Left lung (tissue), 10 donors: Measurements from ENCODE around the gene TENM4. TPM values are rescaled to one million over a fixed set of nuclear protein-coding genes. Genes with fewer than 3 reads are reported as not detected.

ENCODE experiments used
- ATAC-seq: fragments of 200-7000 bp; cut with Tn5 transposase; one replicate; pipeline ENCODE4 v1.9.1; 2020; ENCODE audit warnings: moderate library complexity
- DNase-seq, 4 donors: peaks; one replicate each; pipeline ENCODE4 v3.0.0-alpha.2; 2013 to 2020
- H3K27ac ChIP-seq, 2 donors: fragments of 200-600 bp; sonication (generic) in 1 of 2; one replicate each; pipeline versions ENCODE4 v1.5.0 to v1.8.0; 2020 to 2021
- H3K27me3 ChIP-seq, 2 donors: fragments of 200-600 bp; sonication (generic) in 1 of 2; one replicate each; pipeline versions ENCODE4 v1.5.0 to v1.8.0; 2020 to 2021
- H3K36me3 ChIP-seq, 2 donors: fragments of 200-600 bp; sonication (generic) in 1 of 2; one replicate each; pipeline versions ENCODE4 v1.5.0 to v1.8.0; 2020 to 2021
- H3K4me1 ChIP-seq, 2 donors: fragments of 200-600 bp; one replicate each; pipeline ENCODE4 v1.8.0; 2021
- H3K4me3 ChIP-seq, 2 donors: fragments of 200-600 bp; sonication (generic) in 1 of 2; one replicate each; pipeline versions ENCODE4 v1.5.0 to v1.8.0; 2020 to 2021; ENCODE audit warnings: mild to moderate bottlenecking in 1 of 2
- H3K9me3 ChIP-seq, 2 donors: fragments of 200-600 bp; sonication (generic) in 1 of 2; one replicate each; pipeline versions ENCODE4 v1.5.0 to v1.8.0; 2020 to 2021
- CTCF ChIP-seq, 2 donors: fragments of 200-600 bp; sonication (generic) in 1 of 2; IDR thresholded peaks; one replicate each; pipeline versions ENCODE4 v1.5.0 to v1.8.0; 2021; ENCODE audit warnings: antibody characterized with exemption in 2 of 2
- intact Hi-C, 2 donors: fragments of 100-400 bp; cut with DNase I; formaldehyde crosslinking; loops; one replicate each; pipeline versions ENCODE4 v1.11.2 to v1.14.2; 2022
- polyA plus RNA-seq, 6 donors: library from polyadenylated mRNA; unstranded; fragments of 120-200 nt; gene quantifications; one replicate each; pipeline ENCODE4 v1.2.1, GENCODE V29; 2013; ENCODE audit not compliant: insufficient read length in 6 of 6
- total RNA-seq, 2 donors: library from RNA; stranded (reverse); fragmentation: NEBNext Ultra II Directional; extraction: Animal tissue kit (Norgen Biotek cat#: 25700); gene quantifications; one replicate each; pipeline ENCODE4 v1.2.1, GENCODE V29; 2021
- donor health status: DM: no; HTN: yes; CAD: no.
- donor health status: DM: no; HTN: no; CAD: no.

Gene TENM4
- total and polyA plus RNA-seq, 8 donors, result 3.4 to 7.1 (median 5.2) TPM

GRCh38 chr11:78846269-78846668, 594.6 kb downstream of the TENM4 start:
- no peak for TF ChIP-seq CTCF (IDR thresholded peaks at IDR 0.05)
- Histone ChIP-seq H3K4me3 (no peak overlapping the region), H3K27ac (no peak overlapping the region), H3K36me3 (no peaks in the 10 kb centered on the region), H3K27me3 (no peaks in the 10 kb centered on the region), H3K4me1 (peaks cover 0 to under 1% of the 10 kb centered on the region in 2 donors), H3K9me3 (no peaks in the 10 kb centered on the region)
- ATAC-seq, result no peak
- DNase-seq, result no peak
- intact Hi-C loops, result no loop called here

GRCh38 chr11:78845496-78845895, 595.3 kb downstream of the TENM4 start:
- ATAC-seq (no peak), DNase-seq (no peak)
- Histone ChIP-seq H3K27me3 (no peaks in the 10 kb centered on the region), H3K36me3 (no peaks in the 10 kb centered on the region), H3K4me1 (peaks cover 4 to 6% of the 10 kb centered on the region in 2 donors), H3K27ac (no peak overlapping the region), H3K9me3 (no peaks in the 10 kb centered on the region), H3K4me3 (no peak overlapping the region)
- no peak for TF ChIP-seq CTCF (IDR thresholded peaks at IDR 0.05)
- intact Hi-C loops, result no loop called here

GRCh38 chr11:78841456-78842060, 599.3 kb downstream of the TENM4 start:
- intact Hi-C loops, result no loop called here

GRCh38 chr11:78840623-78841022, 600.2 kb downstream of the TENM4 start:
- no peaks in the 10 kb centered on the region for H3K9me3 ChIP-seq
- no peak overlapping the region for H3K4me3 ChIP-seq
- intact Hi-C loops, result no loop called here
- peak; percentile 67 for ATAC-seq
- H3K27me3 ChIP-seq, result no peaks in the 10 kb centered on the region
- no peaks in the 10 kb centered on the region for H3K36me3 ChIP-seq
- DNase-seq, result no peak
- H3K4me1 ChIP-seq, result peaks cover 8 to 9% of the 10 kb centered on the region in 2 donors
- H3K27ac ChIP-seq, result peak overlapping the region; percentile 56 to 57
- no peak for TF ChIP-seq CTCF (IDR thresholded peaks at IDR 0.05)

More at GRCh38 chr11:78841456-78842060, 599.3 kb downstream of the TENM4 start:
- Histone ChIP-seq H3K36me3 (no peaks in the 10 kb centered on the region), H3K27me3 (no peaks in the 10 kb centered on the region), H3K27ac (peak overlapping the region in 1 of 2 donors; percentile 57), H3K4me1 (peaks cover 8 to 9% of the 10 kb centered on the region in 2 donors), H3K9me3 (no peaks in the 10 kb centered on the region), H3K4me3 (no peak overlapping the region)
- TF ChIP-seq CTCF (IDR thresholded peaks at IDR 0.05), result no peak
- DNase-seq, result no peak
- ATAC-seq, result peak; percentile 14

- intact Hi-C loops, result no loop called here
- DNase-seq, result peak in 1 of 4 donors; percentile 60
- Histone ChIP-seq H3K4me1 (peaks cover 8 to 9% of the 10 kb centered on the region in 2 donors), H3K27me3 (no peaks in the 10 kb centered on the region), H3K27ac (peak overlapping the region; percentile 56 to 57), H3K9me3 (no peaks in the 10 kb centered on the region), H3K4me3 (no peak overlapping the region), H3K36me3 (no peaks in the 10 kb centered on the region)
- no peak for TF ChIP-seq CTCF (IDR thresholded peaks at IDR 0.05)
- peak; percentile 67 for ATAC-seq
Observed at GRCh38 chr11:78840200-78840599, 600.6 kb downstream of the TENM4 start.
